HepG2 (cell line): Measurements from ENCODE around the gene HDGFL2. TPM values are rescaled to one million over a fixed set of nuclear protein-coding genes. Genes with fewer than 3 reads are reported as not detected.

Experiments
- ATAC-seq: fragments of 200-7000 bp; cut with Tn5 transposase; 3 replicates; pipeline ENCODE4 v1.9.1; 2020; ENCODE audit warnings: mild to moderate bottlenecking, moderate library complexity
- BruUV-seq: library from RNA; stranded (reverse); fragments of 400-500 nt; replicated peaks from 2 replicates; lab custom pipeline; 2021; lab: Mats Ljungman, UMichigan
- CTCF ChIA-PET: fragments of 300-600 bp; formaldehyde crosslinking; extraction: SDS; loops from one replicate; lab custom pipeline; 2021; ENCODE audit warnings: low total read pairs, inconsistent platforms, low intra/inter-chr PET ratio; lab: Yijun Ruan, JAX
- POLR2A ChIA-PET: fragments of 350-600 bp; sonication (Branson Sonifier 250); formaldehyde crosslinking; loops from one replicate; lab custom pipeline; 2020; ENCODE audit warnings: antibody characterized with exemption, inconsistent platforms; lab: Yijun Ruan, JAX
- DNase-seq: peaks from one replicate; pipeline ENCODE4 v3.0.0-alpha.2; 2015; ENCODE audit warnings: low spot score
- FAIRE-seq: peaks from 3 replicates; lab custom pipeline; 2011; peaks lifted over from hg19 to GRCh38; lab: Jason Lieb, UNC
- H2AFZ ChIP-seq: one replicate; pipeline ENCODE4 v1.6.1; 2011; ENCODE audit warnings: low read length, inconsistent platforms
- H3K27ac ChIP-seq: fragments of 300-600 bp; 3 replicates; pipeline ENCODE4 v1.8.0; 2011; ENCODE audit warnings: mixed run types, mild to moderate bottlenecking, mixed read lengths, low read length, inconsistent platforms; ENCODE audit not compliant: insufficient read depth; ENCODE audit errors: extremely low read length
- H3K27me3 ChIP-seq, 2 experiments: fragments of 200-600 bp in 1 of 2; 2 replicates in 1 of 2; 3 replicates in 1 of 2; pipeline versions ENCODE4 v1.6.0 to v1.8.0; 2011; ENCODE audit warnings: low read length in 2 of 2, mild to moderate bottlenecking in 2 of 2, moderate library complexity in 2 of 2, inconsistent platforms in 1 of 2; ENCODE audit not compliant: insufficient read depth in 2 of 2, control insufficient read depth in 1 of 2
- H3K36me3 ChIP-seq, 2 experiments: fragments of 200-600 bp in 1 of 2; replicated peaks in 1 of 2; 2 replicates in 1 of 2; 3 replicates in 1 of 2; pipeline versions ENCODE4 v1.5.1 to v1.8.0; 2011; ENCODE audit warnings: low read length in 2 of 2, inconsistent platforms in 1 of 2; ENCODE audit not compliant: insufficient read depth in 2 of 2, control insufficient read depth in 1 of 2
- H3K4me1 ChIP-seq: 2 replicates; pipeline ENCODE4 v1.5.1; 2012; ENCODE audit warnings: low read length, inconsistent platforms; ENCODE audit not compliant: insufficient read depth
- H3K4me2 ChIP-seq: 2 replicates; pipeline ENCODE4 v1.6.0; 2011; ENCODE audit warnings: low read depth, low read length, inconsistent platforms
- H3K4me3 ChIP-seq, 3 experiments: fragments of 200-600 bp in 1 of 3; sonication (generic), shearing (Covaris generic) in 1 of 3; replicated peaks in 1 of 3; 2 replicates each; pipeline ENCODE4 v1.5.1; 2011 to 2016; ENCODE audit warnings: low read length in 3 of 3, inconsistent platforms in 2 of 3, low read depth in 2 of 3, mild to moderate bottlenecking in 2 of 3, control low read depth in 1 of 3, mixed read lengths in 1 of 3; ENCODE audit not compliant: insufficient read depth in 1 of 3
- H3K79me2 ChIP-seq: one replicate; pipeline ENCODE4 v1.6.1; 2011; ENCODE audit warnings: low read length, inconsistent platforms; ENCODE audit not compliant: insufficient read depth
- H3K9ac ChIP-seq: 2 replicates; pipeline ENCODE4 v1.6.0; 2011; ENCODE audit warnings: mild to moderate bottlenecking, low read depth, low read length, inconsistent platforms; ENCODE audit not compliant: insufficient read depth
- H3K9me3 ChIP-seq: 2 replicates; pipeline ENCODE4 v1.5.1; 2012; ENCODE audit warnings: mild to moderate bottlenecking, low read length
- H4K20me1 ChIP-seq: 2 replicates; pipeline ENCODE4 v1.6.0; 2011; ENCODE audit warnings: inconsistent platforms, mild to moderate bottlenecking, low read length, moderate library complexity; ENCODE audit not compliant: insufficient read depth
- ATF1 ChIP-seq: IDR thresholded peaks from 2 replicates; pipeline ENCODE4 v1.6.1; 2016; ENCODE audit warnings: mild to moderate bottlenecking, control low read depth
- ERF ChIP-seq: IDR thresholded peaks from 2 replicates; pipeline ENCODE4 v1.6.1; 2018; ENCODE audit warnings: missing biosample characterization, missing genetic modification reagents
- MTA1 ChIP-seq: sonication (generic); formaldehyde crosslinking; IDR thresholded peaks from 2 replicates; pipeline ENCODE4 v1.4.0; 2020; ENCODE audit warnings: missing genetic modification reagents, mild to moderate bottlenecking, borderline replicate concordance
- WGBS: methylation state at CpG from one replicate; pipeline ENCODE4 v1.1.6; 2017; ENCODE audit warnings: low lambda C conversion rate; 5-methylcytosine and 5-hydroxymethylcytosine counted together
- in situ Hi-C: cut with HindIII; loops from 2 replicates; pipeline ENCODE4 v1.10.0; 2017; ENCODE audit warnings: low pct_unique_long_range_greater_than_20kb; ENCODE audit not compliant: extremely low pct_ligation_motif_present
- intact Hi-C: fragments of 100-400 bp; cut with micrococcal nuclease; formaldehyde crosslinking; loops from one replicate; pipeline ENCODE4 v1.10.0; 2022; ENCODE audit not compliant: unreplicated experiment
- polyA plus RNA-seq, 8 experiments: library from polyadenylated mRNA; depleted of rRNA in 3 of 8; stranded (reverse) in 7 of 8; unstranded in 1 of 8; fragments of >200 nt; fragmentation: Illumina TruSeq in 4 of 8; extraction: Trizol in 4 of 8; gene quantifications; 2 replicates each; pipeline versions ENCODE4 v1.2.1 to v1.2.3, GENCODE V29; 2011 to 2016; ENCODE audit warnings: low read depth in 4 of 8, missing spikeins in 1 of 8, mixed read lengths in 1 of 8; ENCODE audit not compliant: insufficient read depth in 1 of 8
- total RNA-seq, 5 experiments: library from RNA; depleted of rRNA; stranded (reverse); fragments of >200 nt; fragmentation: Illumina TruSeq; extraction: Trizol; gene quantifications; 2 replicates each; pipeline ENCODE4 v1.2.3, GENCODE V29; 2016; ENCODE audit warnings: low read depth in 1 of 5
- TF ChIP-seq, protein P1 (sequence below): sonication (generic); formaldehyde crosslinking; IDR thresholded peaks from 2 replicates; pipeline ENCODE4 v1.8.0; 2022; ENCODE audit warnings: missing genetic modification reagents, mild to moderate bottlenecking, borderline replicate concordance
- TF ChIP-seq, protein P2 (sequence below), 2 experiments: fragments of 450-650 bp in 1 of 2; sonication (generic) in 1 of 2; formaldehyde crosslinking in 1 of 2; IDR thresholded peaks; 2 replicates each; pipeline versions ENCODE4 v1.6.1 to v1.8.0; 2016 to 2022; ENCODE audit warnings: antibody characterized with exemption in 1 of 2, mild to moderate bottlenecking in 1 of 2, missing genetic modification reagents in 1 of 2

Gene HDGFL2
- total and polyA plus RNA-seq, 2 of the 13 experiments (the other 11 are each of a cell fraction or from before 2014, with no cell fraction given): 20.0 to 51.1 TPM

DNA sequence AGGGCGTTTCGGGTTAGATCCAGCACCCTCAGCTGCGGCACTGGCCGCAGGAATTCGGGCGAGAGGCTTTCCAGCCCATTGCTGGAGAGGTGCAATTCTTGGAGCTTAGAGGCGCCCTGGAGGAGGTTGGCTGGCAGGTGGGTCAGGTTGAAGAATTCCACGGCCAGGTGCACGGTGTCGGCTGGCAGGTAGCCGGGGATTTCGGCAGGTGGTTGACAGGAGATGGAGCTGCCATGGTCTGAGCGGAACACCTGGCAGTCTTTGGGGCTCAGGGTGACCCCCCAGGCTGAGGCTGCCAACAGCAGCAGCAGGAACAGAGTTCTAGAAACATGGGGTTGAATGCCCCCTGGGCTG lies 66.5 kb downstream of the HDGFL2 start (continued):
- TF ChIP-seq ATF1 (CRISPR knock-in tag) (no peak), MTA1 (CRISPR knock-in tag) (no peak), ERF (no peak)

DNA sequence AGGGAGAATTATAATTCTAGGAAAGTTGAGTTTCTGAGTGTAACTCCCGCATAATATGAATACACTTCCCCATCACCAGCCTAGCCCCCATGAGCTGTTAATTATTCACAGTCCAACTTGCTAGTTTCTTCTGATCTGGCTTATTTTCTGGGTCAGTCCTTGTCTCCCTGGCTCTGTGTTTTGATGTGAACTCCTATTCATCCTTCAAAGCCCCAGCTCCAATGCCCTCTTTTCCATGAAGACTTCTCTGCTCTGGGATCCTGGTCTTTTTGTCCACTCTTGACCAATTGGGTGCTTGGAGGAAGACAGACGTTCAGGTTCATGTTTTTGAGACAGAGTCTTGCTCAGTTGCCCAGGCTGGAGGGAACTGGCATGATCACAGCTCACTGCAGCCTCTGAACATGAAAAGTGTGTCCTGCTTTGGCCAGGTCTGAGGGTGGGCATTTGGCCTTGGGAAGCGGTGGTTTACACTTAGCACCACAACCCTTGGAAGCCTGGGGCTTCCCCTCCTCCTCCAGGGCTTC lies 67.1 kb downstream of the HDGFL2 start:
- TSS peak; percentile 40 for BruUV-seq
- Histone ChIP-seq H4K20me1 (peaks cover 6% of the 10 kb centered on the region; the same call in 1 of the 2 replicates), H3K9me3 (no peaks in the 10 kb centered on the region), H3K4me3 (peak overlapping the region; percentile 48 to 79 (median 60)), H3K27ac (peak overlapping the region; percentile 68), H3K27me3 (no peaks in the 10 kb centered on the region), H3K4me1 (peaks cover 75% of the 10 kb centered on the region), H3K36me3 (no peaks in the 10 kb centered on the region), H3K79me2 (peaks cover 5% of the 10 kb centered on the region), H3K4me2 (peak overlapping the region; percentile 81), H3K9ac (peak overlapping the region; percentile 77), H2AFZ (no peak overlapping the region)
- no peak for DNase-seq
- FAIRE-seq: no peak
- no peak for ATAC-seq
- in situ Hi-C loops (no loop called here), intact Hi-C loops (loop anchor here (5.0 kb wide), 1 partner anchor 67 kb away; the partner anchor contains the start of gene HDGFL2)
- ChIA-PET POLR2A (interaction anchor here (0.5 to 2.0 kb wide), 15 partner anchors 8 to 252 kb away, joined by 3 to 9 read pairs (median 4); partner anchors contain the start of genes FEM1A, HDGFL2, MPND and MYDGF), CTCF (no interaction called here)
- 24% methylated on average over 3 of the region's 3 CpGs for WGBS
- TF ChIP-seq, protein P1, sequence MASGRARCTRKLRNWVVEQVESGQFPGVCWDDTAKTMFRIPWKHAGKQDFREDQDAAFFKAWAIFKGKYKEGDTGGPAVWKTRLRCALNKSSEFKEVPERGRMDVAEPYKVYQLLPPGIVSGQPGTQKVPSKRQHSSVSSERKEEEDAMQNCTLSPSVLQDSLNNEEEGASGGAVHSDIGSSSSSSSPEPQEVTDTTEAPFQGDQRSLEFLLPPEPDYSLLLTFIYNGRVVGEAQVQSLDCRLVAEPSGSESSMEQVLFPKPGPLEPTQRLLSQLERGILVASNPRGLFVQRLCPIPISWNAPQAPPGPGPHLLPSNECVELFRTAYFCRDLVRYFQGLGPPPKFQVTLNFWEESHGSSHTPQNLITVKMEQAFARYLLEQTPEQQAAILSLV: peak; percentile 17; the same call in 1 of the 2 replicates
- TF ChIP-seq, protein P2, sequence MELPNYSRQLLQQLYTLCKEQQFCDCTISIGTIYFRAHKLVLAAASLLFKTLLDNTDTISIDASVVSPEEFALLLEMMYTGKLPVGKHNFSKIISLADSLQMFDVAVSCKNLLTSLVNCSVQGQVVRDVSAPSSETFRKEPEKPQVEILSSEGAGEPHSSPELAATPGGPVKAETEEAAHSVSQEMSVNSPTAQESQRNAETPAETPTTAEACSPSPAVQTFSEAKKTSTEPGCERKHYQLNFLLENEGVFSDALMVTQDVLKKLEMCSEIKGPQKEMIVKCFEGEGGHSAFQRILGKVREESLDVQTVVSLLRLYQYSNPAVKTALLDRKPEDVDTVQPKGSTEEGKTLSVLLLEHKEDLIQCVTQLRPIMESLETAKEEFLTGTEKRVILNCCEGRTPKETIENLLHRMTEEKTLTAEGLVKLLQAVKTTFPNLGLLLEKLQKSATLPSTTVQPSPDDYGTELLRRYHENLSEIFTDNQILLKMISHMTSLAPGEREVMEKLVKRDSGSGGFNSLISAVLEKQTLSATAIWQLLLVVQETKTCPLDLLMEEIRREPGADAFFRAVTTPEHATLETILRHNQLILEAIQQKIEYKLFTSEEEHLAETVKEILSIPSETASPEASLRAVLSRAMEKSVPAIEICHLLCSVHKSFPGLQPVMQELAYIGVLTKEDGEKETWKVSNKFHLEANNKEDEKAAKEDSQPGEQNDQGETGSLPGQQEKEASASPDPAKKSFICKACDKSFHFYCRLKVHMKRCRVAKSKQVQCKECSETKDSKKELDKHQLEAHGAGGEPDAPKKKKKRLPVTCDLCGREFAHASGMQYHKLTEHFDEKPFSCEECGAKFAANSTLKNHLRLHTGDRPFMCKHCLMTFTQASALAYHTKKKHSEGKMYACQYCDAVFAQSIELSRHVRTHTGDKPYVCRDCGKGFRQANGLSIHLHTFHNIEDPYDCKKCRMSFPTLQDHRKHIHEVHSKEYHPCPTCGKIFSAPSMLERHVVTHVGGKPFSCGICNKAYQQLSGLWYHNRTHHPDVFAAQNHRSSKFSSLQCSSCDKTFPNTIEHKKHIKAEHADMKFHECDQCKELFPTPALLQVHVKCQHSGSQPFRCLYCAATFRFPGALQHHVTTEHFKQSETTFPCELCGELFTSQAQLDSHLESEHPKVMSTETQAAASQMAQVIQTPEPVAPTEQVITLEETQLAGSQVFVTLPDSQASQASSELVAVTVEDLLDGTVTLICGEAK (IDR thresholded peaks at IDR 0.05): no peak
- TF ChIP-seq, protein P2 (CRISPR knock-in tag; IDR thresholded peaks at IDR 0.05): no peak
